Chondrocyte (in vitro differentiated cells): Measurements from ENCODE around the gene GLYR1. TPM values are rescaled to one million over a fixed set of nuclear protein-coding genes. Genes with fewer than 3 reads are reported as not detected.

Experiments used
- DNase-seq: peaks from one replicate; pipeline ENCODE4 v3.0.0; 2021; ENCODE audit warnings: mixed read lengths, low spot score
- H3K27ac Mint-ChIP-seq: one replicate; pipeline ENCODE4 v1.8.0; 2021; ENCODE audit warnings: mild to moderate bottlenecking, moderate library complexity, mixed read lengths; ENCODE audit not compliant: unreplicated experiment
- H3K27me3 Mint-ChIP-seq: 2 replicates; pipeline ENCODE4 v1.8.0; 2021; ENCODE audit warnings: low read depth, mixed read lengths
- H3K36me3 Mint-ChIP-seq: 2 replicates; pipeline ENCODE4 v1.8.0; 2021; ENCODE audit warnings: low read depth, mixed read lengths
- H3K4me1 Mint-ChIP-seq: 2 replicates; pipeline ENCODE4 v1.8.0; 2021; ENCODE audit warnings: low read depth, mild to moderate bottlenecking, mixed read lengths
- H3K4me3 Mint-ChIP-seq: one replicate; pipeline ENCODE4 v1.8.0; 2021; ENCODE audit warnings: mild to moderate bottlenecking, moderate library complexity, mixed read lengths; ENCODE audit not compliant: unreplicated experiment
- H3K9me3 Mint-ChIP-seq: 2 replicates; pipeline ENCODE4 v1.8.0; 2021; ENCODE audit warnings: low read depth, mixed read lengths
- CTCF ChIP-seq: fragments of 200-600 bp; sonication (generic); IDR thresholded peaks from 2 replicates; pipeline ENCODE4 v1.5.0; 2021; ENCODE audit warnings: antibody characterized with exemption, mild to moderate bottlenecking, moderate library complexity
- total RNA-seq: library from RNA; stranded (reverse); gene quantifications from 3 replicates; pipeline ENCODE4 v1.2.1, GENCODE V29; 2021

The GLYR1 gene
- total RNA-seq, 1 donor from 2014 or later = 56.8 TPM

DNA sequence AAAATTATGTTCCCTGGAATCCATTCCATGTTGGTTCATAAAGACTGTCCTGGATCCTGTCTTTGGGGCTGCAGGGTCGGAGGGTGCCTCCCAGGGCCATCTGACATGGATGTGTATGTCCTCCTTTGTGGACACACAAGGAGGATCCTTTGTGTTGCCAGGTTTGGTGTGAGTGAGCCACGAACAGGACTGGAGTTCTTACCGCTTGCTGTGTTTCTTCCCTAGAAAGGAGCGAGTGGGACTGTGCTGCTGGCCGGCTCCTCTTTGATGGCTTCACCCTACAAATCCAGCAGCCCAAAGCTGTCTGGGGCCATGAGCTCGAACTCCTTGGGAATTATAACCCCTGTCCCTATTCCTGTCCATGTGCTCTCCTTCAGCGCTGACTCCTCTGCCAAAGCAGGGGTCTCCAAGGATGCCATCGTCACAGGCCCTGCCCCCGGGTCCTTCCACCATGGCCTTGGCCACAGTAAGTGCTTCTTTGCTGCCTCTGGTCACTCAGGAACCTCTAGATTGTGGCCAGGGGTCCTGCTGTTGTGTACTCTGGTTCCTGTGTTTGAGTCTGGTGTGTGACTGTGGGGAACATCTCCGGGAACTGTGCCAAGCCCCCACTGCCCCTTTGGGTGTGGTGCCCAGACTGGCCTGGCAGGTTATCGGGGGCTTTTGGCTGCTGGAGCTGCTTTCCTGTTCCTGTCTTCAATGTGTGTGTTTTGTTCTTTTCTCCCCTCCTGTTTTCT is 29.7 kb upstream of the GLYR1 start:
- no peak for DNase-seq
- Mint-ChIP-seq H3K27ac (no peak overlapping the region), H3K27me3 (no peaks in the 10 kb centered on the region), H3K9me3 (no peaks in the 10 kb centered on the region), H3K4me1 (peaks cover 8% of the 10 kb centered on the region), H3K4me3 (no peak overlapping the region), H3K36me3 (peaks cover 38% of the 10 kb centered on the region)
- TF ChIP-seq CTCF = no peak

- H3K27ac Mint-ChIP-seq = no peak overlapping the region
- no peaks in the 10 kb centered on the region for H3K4me1 Mint-ChIP-seq
- no peaks in the 10 kb centered on the region for H3K9me3 Mint-ChIP-seq
- H3K4me3 Mint-ChIP-seq = no peak overlapping the region
- peaks cover 48% of the 10 kb centered on the region for H3K36me3 Mint-ChIP-seq
- H3K27me3 Mint-ChIP-seq = no peaks in the 10 kb centered on the region
- DNase-seq = no peak
- TF ChIP-seq CTCF = no peak
These were observed 27.6 kb upstream of the GLYR1 start for GRCh38 chr16:4874666-4875065.

DNA sequence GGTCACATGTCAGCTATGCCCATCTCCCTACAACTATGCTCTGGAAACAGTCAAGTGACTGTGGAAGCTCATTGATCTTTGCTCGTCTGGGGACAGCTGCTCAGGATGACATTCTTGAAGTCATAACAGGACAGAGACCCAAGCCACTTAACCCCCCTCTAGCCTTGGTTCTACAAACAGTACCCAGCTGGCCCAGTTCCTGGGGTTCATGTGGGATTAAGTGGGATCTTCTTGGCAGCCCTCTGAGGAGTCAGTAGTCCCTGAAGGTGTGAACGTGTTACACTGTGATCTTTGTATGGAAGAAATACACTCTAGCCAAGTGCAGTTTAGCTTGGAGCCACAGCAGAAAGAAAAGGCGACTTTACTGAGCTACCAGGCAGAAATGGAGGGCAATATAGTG is 26.0 kb upstream of the GLYR1 start:
- H3K4me3 Mint-ChIP-seq = no peak overlapping the region
- no peak for TF ChIP-seq CTCF
- H3K27ac Mint-ChIP-seq = no peak overlapping the region
- no peaks in the 10 kb centered on the region for H3K9me3 Mint-ChIP-seq
- H3K4me1 Mint-ChIP-seq = peaks cover 6% of the 10 kb centered on the region
- no peaks in the 10 kb centered on the region for H3K27me3 Mint-ChIP-seq
- DNase-seq = no peak
- H3K36me3 Mint-ChIP-seq = peaks cover 43% of the 10 kb centered on the region

DNA sequence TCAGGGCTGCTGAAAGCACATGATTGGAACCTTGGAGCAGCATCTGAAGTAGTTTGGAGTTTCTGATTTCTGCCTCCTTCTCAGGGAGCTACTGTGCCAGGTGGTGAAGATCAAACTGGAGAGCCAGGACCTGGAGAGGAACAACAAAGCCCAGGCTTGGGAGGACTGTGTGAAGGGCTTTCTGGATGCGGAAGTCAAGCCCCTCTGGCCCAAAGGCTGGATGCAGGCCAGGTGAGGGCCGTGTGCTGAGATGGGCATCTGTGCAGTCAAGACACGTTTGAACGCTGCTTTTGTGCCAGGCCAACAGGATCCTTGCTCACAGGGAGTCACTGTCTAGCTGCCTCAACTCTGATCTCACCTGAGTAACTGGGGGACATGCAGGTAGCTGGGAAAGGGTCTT is 24.0 kb upstream of the GLYR1 start:
- no peaks in the 10 kb centered on the region for H3K27me3 Mint-ChIP-seq
- no peak for TF ChIP-seq CTCF
- no peak overlapping the region for H3K4me3 Mint-ChIP-seq
- H3K27ac Mint-ChIP-seq = no peak overlapping the region
- DNase-seq = no peak
- H3K4me1 Mint-ChIP-seq = peaks cover 8% of the 10 kb centered on the region
- no peaks in the 10 kb centered on the region for H3K9me3 Mint-ChIP-seq
- H3K36me3 Mint-ChIP-seq = peaks cover 38% of the 10 kb centered on the region

DNA sequence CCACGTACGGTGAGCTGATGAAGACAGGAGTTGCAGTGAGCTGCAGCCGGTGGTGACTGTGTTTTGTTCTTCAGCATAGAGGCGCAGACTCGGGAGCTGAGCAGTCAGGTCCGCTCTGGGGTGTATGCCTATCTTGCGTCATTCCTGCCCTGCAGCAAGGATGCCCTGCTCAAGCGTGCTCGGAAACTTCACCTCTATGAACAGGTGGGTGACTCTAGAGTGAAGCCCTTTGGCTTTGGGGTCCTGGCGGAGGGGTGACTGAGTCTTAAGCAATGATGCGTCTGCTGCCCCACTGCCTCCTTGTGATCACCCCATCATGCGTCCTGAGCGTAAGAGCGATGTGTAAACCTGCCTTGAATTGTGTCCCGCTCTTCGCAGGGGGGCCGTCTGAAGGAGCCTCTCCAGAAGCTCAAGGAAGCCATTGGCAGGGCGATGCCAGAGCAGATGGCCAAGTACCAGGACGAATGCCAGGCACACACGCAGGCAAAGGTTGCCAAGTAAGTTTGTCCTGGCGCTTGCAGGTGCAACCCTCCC is 23.1 kb upstream of the GLYR1 start:
- H3K36me3 Mint-ChIP-seq = peaks cover 35% of the 10 kb centered on the region
- no peak overlapping the region for H3K27ac Mint-ChIP-seq
- TF ChIP-seq CTCF = no peak

More for the DNA sequence above, 23.1 kb upstream of the GLYR1 start:
- Mint-ChIP-seq H3K4me1 (peaks cover 8% of the 10 kb centered on the region), H3K9me3 (no peaks in the 10 kb centered on the region), H3K4me3 (no peak overlapping the region), H3K27me3 (no peaks in the 10 kb centered on the region)
- DNase-seq = no peak
